NT2/D1 (cell line): Measurements from ENCODE around the gene DSG3.

Experiments used
- SUZ12 ChIP-seq: IDR thresholded peaks from 2 replicates; pipeline ENCODE4 v1.6.1; 2011; ENCODE audit not compliant: insufficient read length, insufficient read depth; ENCODE audit errors: extremely low read depth
- YY1 ChIP-seq: IDR thresholded peaks from 2 replicates; pipeline ENCODE4 v1.6.1; 2011; ENCODE audit not compliant: insufficient read length, insufficient read depth
- ZNF274 ChIP-seq: IDR thresholded peaks from 2 replicates; pipeline ENCODE4 v1.6.1; 2011; ENCODE audit warnings: mild to moderate bottlenecking, low read depth, low read length

DNA sequence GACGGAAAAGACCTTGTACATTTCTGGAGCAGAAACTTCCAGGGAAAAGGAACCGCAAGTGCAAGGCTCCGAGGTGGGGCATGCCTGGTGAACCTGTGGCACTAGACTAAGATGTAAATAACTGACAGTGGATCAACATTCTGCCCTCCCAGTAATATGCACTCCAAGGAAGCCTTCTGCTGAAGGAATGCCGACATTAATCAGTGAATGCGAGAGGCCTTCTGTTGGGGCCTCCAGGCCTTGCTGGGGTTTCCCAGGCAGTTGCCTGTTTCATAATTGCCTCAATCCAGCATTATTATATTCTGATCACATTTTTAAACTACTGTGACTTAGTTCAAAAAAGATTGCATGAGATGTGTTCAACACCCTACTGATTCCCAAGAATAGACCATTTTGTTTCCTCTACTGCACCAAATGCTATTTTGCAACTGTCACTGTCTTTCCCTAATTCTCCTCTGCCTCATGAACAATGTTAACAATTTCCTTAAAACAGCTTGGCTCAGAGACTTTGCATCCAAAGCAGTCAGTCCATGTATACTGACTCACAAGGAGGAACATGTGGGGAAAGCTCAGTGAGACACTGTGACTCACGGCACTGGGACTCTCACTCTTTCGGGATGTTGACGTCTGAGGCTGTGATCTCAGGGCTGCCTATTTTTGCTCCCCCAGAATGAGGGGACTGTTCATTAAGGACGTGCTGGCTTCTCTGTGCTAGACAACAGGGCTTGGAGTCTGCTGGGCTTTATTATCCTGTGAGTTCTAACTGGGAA lies 39.9 kb downstream of the DSG3 start:
- TF ChIP-seq ZNF274 (no peak), SUZ12 (no peak), YY1 (no peak)
